Forelimb muscle (tissue), 1 donor: ENCODE results near the gene SIAH1. TPM values are rescaled to one million over a fixed set of nuclear protein-coding genes. Genes with fewer than 3 reads are reported as not detected.
"Not testable (repeated sequence)": the region's sequence is repeated elsewhere in the genome, so short reads cannot be mapped to it uniquely, and the experiment has no call there.

ENCODE experiments used
- DNase-seq: peaks from one replicate; pipeline ENCODE4 v3.0.0-alpha.2; 2013; ENCODE audit warnings: low read depth
- polyA plus RNA-seq: library from polyadenylated mRNA; unstranded; fragments of 120-200 nt; gene quantifications from one replicate; pipeline ENCODE4 v1.2.1, GENCODE V29; 2013; ENCODE audit not compliant: insufficient read length

Gene SIAH1
- polyA plus RNA-seq, 1 donor: 27.5 TPM

GRCh38 chr16:48366165-48367093 lies 18.8 kb downstream of the SIAH1 start:
- no peak for DNase-seq

- DNase-seq: no peak
These were observed 19.5 kb downstream of the SIAH1 start for GRCh38 chr16:48365601-48366164.

GRCh38 chr16:48365025-48365600 lies 20.1 kb downstream of the SIAH1 start:
- no peak for DNase-seq

DNA sequence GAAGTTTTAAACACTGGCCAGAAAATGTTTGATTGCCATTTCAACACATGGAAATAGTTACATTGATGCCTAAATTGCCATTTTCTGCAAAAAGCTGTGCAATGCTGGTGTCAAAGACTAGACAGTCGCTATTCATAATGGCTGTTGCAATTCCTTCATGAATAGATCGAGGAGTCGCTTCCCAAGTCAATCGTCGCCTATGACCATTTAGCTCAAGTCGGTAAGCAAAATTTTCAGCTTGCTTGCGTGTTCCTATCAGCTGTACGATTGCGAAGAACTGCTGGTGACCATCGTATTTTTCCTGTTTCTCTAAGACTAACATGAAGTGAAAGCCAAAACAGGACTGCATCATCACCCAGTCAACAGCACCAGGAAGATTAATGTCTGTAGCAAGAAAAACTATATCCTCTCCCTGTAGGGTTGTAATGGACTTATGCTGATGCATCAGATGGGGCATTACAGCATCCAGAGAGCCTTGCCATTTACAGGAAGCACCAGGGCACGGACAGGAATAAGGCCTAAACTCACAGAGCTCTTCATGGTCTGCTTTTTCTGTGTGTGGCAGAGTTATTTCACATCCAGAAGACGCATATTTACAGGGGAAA lies 23.6 kb downstream of the SIAH1 start:
- DNase-seq: no peak

DNA sequence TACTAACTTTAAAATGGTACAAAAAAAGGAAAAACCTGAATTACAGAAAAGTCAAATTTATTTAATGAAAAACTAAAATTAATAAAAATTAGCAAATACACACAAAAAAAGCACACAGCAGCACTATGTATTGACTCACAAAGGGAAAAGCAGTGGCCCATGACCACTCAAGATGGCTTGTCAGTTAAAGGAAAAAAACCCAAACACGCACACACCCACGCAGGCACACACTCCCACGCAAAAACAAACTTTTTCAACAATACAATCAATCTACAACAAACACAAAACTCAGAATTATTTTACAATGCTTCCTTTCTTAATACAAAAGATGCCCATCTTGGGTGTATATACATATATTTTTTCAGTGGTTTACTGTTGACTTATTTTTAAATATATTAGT lies 24.2 kb downstream of the SIAH1 start:
- DNase-seq: no peak

DNA sequence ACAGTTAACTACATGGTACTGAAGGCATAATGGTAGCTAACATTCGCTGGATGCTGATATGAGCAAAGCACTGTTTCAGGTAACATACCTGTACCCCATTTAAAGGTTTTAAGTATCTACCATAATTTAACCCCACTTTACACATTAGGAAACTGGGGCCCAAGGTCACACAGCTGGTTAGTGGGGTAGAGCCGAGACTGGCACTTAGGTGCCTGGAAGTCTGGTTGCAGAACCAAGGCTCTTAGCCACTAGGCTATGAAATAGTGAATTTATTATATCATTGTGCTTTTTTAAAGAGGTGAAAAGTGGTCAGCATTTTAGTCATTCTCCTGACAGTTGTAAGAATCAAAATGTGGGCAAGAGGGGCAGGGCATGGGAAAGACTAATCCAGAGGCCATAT lies 25.2 kb downstream of the SIAH1 start:
- no peak for DNase-seq

DNA sequence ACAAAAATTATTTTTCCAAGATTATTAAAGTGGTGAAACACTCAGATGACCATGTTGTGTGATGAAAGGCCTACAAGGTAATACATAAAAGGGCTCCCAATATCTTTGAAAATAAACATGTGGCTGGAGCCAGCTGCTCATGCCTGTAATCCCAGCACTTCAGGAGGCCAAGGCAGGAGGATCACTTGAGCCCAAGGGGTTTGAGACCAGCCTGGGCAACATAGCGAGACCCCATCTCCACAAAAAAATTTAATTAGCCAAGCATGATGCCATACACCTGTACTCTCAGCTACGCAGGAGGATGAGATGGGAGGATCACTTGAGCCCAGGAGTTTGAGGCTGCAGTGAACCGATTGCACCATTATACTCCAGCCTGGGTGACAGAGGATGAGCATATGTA lies 26.8 kb downstream of the SIAH1 start:
- DNase-seq: no peak

GRCh38 chr16:48356633-48357376 lies 28.4 kb downstream of the SIAH1 start:
- DNase-seq: no peak

- DNase-seq: peak; percentile 73
These were observed 30.0 kb downstream of the SIAH1 start for GRCh38 chr16:48354877-48355855.

DNA sequence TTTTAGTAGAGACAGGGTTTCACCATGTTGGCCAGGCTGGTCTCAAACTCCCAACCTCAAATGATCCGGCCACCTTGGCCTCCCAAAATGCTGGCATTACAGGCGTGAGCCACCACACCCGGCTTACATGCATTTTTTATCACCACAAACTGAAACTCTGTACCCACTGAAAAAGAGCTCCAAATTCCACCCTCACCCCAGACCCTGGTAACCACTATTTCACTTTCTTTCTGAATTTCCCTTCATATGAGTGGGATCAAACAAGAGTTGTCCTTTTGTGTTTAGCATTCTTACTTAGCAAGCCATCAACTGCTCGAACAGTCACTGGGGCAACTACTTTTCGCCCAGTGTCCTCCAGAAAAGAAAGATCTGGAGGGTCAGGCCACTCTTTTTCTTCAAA lies 30.8 kb downstream of the SIAH1 start:
- not testable (repeated sequence) for DNase-seq

DNA sequence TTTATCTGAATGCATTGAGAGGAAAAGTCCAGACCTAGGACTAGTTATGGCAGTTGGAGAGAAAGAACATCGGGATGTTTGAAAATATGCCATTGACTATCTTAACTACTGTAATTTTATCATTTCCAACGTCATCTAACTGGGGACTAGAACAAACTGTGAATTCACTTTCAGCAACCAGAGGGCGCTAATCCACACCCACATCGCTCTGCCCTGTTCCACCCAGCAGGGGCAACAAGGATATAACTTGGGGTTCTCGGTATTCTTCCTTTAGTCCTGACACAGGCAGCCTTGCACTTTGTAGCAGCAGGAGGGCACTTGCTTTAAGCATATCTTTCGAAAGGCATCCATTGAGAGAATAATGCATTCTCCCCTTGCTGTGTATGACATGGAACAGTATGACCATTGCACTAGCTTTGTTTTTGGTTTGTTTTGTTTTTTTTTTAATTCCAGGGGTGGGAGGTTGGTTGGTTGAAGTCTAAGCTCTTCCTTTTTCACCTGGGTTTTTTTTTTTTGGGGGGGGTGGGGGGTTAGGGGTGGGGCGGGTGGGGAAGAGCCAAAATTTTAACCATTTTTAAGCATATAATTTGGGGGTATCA lies 31.5 kb downstream of the SIAH1 start:
- DNase-seq: no peak

DNA sequence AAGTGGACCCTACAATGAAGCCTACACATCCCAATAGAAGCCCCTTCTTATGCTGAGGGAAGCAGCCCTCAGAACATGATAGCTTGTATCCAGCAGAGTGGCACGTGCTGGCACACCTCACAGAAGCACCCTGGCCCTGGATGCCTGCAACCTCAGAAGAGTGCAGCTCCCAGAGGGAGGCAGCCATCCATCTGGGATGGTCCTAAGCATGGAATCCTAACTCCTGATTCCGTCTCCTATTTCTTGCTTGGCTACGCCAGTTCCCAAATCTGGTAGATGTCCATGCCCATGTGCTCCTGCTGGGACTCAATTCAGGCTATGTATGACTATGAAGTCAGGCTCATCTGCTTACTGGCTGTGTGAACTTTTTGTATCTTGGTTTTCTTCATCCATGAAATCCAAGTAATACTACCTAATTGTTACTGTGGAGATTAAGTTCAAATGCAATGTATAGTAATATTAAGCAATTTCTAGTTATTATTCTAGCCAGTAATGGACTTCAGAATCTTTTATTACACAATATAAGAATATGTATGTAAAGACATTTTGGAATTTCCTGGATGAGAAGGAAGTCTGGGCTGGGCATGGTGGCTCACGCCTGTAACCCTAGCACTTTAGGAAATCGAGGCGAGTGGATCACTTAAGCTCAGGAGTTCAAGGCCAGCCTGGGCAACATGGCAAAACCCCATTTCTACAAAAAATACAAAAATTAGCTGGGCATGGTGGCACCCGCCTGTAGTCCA lies 32.4 kb downstream of the SIAH1 start:
- no peak for DNase-seq

- no peak for DNase-seq
These were observed 34.5 kb downstream of the SIAH1 start for GRCh38 chr16:48350736-48351135.

GRCh38 chr16:48347980-48348379 lies 37.2 kb downstream of the SIAH1 start:
- DNase-seq: no peak

DNA sequence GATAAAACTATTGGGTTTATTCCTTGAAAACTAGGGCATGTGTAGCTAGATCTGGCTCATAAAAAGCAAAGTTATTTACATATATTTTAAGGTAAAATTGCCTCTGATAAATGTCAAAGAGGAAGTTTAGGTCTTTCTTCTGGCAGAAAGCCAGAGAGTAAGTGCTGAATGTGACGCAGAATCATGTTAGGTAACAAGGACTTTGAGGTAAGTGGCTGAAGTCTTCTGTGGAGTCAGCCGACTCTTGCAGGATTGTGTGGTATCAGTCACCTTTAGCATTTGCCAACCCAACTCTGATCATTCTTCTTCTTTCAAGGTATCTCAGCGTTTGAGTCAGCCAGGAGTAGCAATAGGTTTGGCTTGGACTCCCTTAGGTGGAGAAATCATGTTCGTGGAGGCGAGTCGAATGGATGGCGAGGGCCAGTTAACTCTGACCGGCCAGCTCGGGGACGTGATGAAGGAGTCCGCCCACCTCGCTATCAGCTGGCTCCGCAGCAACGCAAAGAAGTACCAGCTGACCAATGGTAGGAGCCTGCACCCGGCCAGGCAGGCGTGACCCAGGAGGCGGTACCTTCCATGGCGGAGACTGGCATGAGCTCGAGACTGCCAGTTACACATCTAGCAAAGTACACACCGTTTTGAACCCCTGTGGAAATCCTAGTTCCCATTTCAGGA lies 37.9 kb downstream of the SIAH1 start:
- no peak for DNase-seq

DNA sequence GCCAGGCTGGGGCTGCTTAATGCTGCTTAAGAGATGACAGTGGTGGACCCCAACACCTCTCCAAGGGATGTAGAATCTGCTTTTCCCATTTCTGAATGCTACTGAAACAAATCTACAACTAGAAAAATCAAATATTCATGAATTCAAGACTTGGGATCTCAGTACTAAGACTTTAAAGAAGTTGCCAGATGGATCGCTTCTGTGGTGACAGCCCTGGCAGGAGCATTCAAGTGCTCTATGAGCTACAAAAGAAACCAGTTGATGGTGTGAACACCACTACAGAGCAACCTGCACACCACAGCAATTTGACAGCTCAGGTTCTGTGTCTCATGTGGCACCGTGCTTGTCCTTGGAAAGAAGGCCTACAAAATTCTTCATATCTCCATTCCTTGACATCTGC lies 42.6 kb downstream of the SIAH1 start:
- no peak for DNase-seq

DNA sequence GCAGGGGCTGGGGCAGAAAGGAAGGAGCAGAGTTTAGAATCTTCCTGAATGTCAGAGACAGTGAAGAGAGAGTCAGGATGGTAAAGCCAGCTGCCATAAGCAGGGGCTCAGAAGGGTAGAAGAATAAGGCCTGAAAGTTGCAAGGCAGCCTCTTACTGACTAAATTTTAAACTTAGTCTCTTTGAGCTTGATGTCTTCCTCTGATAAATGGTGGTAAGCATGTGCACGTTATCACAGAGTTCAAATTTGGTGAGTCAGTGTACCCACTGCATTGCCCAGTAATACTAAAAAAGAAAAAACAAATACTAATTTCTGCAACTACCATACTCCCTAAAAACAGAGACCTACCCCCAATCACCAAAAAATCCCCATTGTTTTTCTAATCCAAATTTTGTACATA lies 45.2 kb downstream of the SIAH1 start:
- DNase-seq: no peak

GRCh38 chr16:48335961-48336360 lies 49.3 kb downstream of the SIAH1 start:
- DNase-seq: no peak

- no peak for DNase-seq
These were observed 50.9 kb downstream of the SIAH1 start for GRCh38 chr16:48334325-48334724.
